ENCODE results near the gene RAB3B.
"Not testable (repeated sequence)": the region's sequence is repeated elsewhere in the genome, so short reads cannot be mapped to it uniquely, and the experiment has no call there.

Gene RAB3B, protein sequence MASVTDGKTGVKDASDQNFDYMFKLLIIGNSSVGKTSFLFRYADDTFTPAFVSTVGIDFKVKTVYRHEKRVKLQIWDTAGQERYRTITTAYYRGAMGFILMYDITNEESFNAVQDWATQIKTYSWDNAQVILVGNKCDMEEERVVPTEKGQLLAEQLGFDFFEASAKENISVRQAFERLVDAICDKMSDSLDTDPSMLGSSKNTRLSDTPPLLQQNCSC

DNA sequence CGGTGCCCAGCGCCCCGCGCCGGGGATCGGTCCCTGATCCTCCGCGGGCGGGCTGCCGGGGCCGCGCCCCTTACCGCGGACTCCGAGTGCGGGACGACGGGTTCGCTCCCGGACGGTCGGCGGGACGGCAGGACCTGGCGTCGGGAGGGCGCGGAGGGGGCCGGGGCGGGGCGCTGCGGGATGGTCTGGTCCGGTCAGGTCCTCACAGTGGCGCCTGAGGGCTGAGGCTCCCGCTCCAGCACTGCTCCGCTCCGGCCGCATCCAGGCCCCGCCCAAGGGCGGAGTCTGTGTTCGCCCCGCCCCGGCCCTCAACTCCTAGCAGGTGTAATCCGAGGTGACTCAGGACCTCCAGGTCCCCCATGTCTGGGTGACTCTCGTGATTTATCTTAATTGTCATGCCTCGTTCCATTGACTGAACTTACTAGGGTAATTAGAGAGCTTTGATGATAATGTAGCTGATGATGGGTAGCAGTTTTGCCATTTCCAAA, at the start of gene RAB3B:
RAB3B (minus strand) TSS at position 223 of the 488 bp plus-strand sequence. CDS start 13,583 bp downstream, outside the sequence.
- peak; percentile 75 for DNase-seq (ENCODE audit: low read depth)

DNA sequence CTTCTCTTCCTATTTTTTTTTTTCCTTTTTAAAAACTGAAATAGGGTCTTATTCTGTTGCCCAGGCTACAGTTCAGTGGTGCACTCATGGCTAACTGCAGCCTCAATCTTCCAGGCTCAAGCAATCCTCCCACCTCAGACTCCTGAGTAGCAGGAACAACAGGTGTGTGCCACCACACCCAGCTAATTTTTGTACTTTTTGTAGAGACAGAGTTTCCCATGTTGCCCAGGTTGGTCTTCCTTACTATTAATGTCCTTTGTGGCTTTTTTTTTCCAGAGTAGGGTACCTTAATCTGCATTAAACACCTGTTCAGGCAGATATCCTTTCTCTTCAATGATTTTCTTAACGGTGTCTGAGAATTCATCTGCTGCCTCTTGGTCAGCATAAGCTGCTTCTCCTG, 47.4 kb upstream of the RAB3B start:
- no peak for DNase-seq (ENCODE audit: low read depth)

DNA sequence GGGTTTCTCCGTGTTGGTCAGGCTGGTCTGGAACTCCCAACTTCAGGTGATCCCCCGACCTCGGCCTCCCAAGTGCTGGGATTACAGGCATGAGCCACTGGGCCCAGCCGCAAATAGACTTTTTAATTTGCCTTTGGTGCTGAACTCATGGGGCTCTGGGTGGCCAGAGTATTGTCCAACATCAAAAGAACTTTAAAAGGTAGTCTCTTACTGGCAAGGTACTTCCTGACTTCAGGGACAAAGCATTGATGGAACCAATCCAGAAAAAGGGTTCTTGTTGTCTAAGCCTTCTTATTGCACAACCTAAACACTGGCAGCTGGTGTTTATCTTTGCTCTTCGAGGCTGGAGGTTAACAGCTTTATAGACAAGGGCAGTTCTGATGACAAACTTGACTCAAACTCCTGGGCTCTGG, 46.9 kb upstream of the RAB3B start:
- DNase-seq (ENCODE audit: low read depth) = no peak

GRCh38 chr1:52034050-52034384, 43.5 kb upstream of the RAB3B start:
- DNase-seq (ENCODE audit: low read depth) = no peak

DNA sequence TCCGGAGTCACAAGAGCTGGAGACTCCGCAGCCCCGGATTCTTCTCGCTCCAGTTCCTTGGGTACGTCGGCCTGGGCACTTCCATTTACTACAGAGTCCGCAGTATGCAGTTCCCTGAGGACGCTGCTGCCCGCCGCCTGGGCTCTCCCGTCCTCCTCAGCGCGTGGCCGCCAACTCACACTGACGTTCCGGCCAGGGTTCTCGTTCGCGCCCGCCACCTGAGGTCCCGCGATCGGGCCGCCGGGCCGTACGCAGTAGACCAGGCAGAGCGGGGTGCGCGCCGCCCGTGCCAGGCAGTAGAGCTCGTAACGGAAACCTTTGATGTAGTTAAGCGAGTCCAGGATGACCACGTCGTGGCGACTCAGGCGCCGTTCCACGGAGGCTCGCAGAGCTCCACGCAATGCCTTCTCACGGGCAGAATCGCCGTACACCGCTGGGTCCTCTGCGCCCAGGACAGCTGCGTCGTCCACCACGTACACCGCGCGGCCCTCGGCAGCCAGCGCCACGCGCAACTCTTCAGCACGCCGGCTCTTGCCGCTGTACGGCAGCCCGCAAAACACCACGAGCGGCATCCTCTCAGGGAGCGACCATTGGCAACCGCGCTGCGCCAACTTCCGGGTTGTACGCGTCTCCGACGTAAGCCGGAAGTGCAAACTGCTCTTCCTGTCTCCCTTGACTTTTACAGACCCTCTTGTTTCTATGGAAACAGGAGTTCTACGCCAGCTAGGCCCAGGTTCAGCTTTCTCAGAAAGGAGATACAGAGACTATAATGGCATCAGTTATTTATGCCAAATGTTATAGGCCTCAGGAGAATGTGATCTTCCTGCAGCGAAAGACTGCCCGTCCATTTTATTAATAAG, 42.9 kb upstream of the RAB3B start, which contains the start of gene KTI12:
KTI12 (minus strand) TSS at position 621 of the 860 bp plus-strand sequence; CDS start at position 572, 49 bp downstream.
- peak; percentile 74 for DNase-seq (ENCODE audit: low read depth)

DNA sequence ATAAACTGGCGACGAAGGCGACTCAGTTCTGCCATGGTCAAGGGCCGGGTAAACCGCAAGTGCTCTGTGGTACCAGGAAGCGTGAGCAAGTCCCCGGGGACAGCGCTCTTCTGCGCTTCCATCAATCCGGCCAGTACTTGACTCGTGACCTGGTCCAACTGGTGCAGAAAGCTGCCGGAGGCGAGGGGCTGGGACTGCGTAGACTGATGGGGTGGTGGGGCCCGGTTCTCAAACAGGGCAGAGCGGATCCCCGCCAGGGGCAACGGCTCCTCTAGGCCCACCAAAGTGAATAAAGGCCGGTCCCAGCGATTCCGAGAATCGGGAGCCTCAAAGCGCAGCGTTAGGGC, 42.3 kb upstream of the RAB3B start:
- DNase-seq (ENCODE audit: low read depth) = no peak

DNA sequence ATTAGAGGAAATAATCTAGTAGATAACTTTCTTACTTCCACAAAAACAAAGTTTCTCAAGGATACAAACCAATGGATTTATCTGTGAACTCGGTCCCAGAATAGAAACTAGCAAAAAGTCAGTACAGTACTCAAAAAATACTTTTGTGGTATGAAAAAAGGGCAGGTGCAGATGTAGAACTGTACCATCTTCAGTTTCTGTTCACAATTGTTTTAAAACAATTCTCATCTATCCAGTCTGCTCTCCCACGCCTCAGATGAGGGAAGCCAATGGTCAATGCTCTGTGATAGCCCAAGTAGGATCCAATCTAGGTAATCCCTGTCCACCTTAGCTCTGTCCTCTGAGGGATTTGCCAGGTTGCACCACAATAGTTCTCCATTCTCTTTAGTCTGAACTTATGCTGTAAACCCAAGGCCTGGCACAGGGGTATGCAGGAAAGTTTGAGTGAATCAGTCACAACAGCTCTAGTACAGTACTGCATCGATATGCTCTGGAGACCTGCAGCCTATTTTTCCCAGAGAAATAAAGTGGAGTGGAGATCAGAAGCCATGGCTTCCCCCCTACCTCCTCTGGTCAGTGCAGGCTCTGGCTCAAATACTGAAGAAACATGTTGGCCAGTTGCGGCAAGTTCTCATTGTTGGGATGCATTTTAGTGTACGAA, 41.8 kb upstream of the RAB3B start:
- DNase-seq (ENCODE audit: low read depth) = no peak

- DNase-seq (ENCODE audit: low read depth) = not testable (repeated sequence)
These were observed 38.3 kb upstream of the RAB3B start for GRCh38 chr1:52028839-52029238.

GRCh38 chr1:52028328-52028727, 37.8 kb upstream of the RAB3B start:
- DNase-seq (ENCODE audit: low read depth) = no peak

GRCh38 chr1:52026278-52026677, 35.8 kb upstream of the RAB3B start:
- DNase-seq (ENCODE audit: low read depth) = no peak

DNA sequence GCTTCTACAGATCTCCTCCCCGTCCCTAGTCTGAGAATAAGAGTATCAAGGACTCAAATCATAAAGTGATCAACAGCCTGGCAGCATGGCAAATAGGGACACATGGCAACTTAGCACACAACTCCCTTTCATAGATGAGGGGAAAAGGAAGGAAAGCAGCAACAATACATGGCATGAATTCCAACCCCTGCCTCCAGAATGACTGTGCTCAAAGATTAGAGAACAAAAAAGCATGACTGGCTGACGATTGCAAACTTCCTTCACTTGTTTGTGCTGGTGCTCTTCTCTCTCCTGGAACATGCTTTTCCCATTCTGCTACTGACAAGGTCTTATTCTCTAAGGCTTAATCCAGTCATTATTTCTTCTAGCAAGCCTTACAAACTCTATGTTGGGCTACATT, 31.6 kb upstream of the RAB3B start:
- DNase-seq (ENCODE audit: low read depth) = no peak

- no peak for DNase-seq (ENCODE audit: low read depth)
These were observed 17.7 kb upstream of the RAB3B start for GRCh38 chr1:52008071-52008809.

DNA sequence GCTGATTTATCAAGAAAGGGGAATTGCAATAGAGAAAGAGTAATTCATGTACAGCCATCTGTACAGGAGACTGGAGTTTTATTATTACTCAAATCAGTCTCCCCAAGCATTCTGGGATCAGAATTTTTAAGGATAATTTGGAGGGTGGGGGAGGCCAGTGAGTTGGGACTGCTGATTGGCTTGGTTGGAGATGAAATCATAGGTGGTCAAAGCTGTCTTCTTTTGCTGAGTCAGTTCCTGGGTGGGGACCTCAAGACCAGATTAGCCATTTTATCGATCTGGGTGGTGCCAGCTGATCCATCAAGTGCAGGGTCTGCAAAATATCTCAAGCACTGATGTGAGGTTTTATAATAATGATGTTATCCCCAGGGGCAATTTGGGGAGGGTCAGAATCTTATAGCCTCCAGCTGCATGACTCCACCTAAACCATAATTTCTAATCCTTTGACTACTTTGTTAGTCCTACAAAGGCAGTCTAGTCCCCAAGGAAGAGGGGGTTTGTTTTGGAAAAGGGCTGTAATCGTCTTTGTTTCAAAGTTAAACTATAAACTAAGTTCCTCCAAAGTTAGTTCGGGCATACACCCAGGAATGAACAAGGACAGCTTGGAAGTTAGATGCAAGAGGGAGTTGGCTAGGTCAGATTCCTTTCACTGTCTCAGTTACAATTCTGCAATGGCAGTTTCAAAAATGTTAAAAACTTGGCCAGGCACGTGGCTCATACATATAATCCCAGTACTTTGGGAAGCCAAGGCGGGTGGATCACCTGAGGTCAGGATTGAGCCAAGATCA, 16.9 kb upstream of the RAB3B start:
- no peak for DNase-seq (ENCODE audit: low read depth)

DNA sequence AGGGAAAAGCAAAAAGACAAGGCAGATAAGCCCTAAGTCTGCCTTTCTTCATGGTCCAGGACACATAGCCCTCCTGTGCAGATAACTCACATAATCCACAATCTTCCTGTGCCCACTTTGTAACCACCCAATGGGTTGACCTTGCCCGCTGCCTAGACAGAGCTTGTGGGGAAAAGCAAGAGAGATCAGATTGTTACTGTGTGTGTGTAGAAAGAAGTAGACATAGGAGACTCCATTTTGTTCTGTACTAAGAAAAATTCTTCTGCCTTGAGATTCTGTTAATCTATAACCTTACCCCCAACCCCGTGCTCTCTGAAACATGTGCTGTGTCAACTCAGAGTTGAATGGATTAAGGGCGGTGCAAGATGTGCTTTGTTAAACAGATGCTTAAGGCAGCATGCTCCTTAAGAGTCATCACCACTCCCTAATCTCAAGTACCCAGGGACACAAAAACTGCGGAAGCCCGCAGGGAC, 15.6 kb upstream of the RAB3B start:
- not testable (repeated sequence) for DNase-seq (ENCODE audit: low read depth)

- not testable (repeated sequence) for DNase-seq (ENCODE audit: low read depth)
These were observed 15.0 kb upstream of the RAB3B start for GRCh38 chr1:52005548-52005947.

DNA sequence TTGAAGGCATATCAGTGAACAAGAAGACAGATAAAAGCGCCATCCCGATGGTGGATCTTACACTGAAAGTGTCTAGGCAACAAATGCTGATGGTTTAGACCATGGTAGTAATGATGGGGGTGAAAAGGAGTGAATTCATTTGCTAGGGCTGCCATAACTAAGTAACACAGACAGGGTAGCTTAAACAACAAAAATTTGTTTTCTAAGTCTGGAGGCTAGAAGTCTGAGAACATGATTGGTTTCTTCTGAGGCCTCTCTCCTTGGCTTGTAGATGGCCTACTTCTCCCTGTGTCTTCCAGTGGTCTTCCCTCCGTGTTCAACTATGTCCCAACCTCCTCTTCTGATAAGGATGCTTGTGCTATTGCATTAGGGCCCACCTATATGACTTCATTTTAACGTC, 13.4 kb upstream of the RAB3B start:
- DNase-seq (ENCODE audit: low read depth) = no peak

DNA sequence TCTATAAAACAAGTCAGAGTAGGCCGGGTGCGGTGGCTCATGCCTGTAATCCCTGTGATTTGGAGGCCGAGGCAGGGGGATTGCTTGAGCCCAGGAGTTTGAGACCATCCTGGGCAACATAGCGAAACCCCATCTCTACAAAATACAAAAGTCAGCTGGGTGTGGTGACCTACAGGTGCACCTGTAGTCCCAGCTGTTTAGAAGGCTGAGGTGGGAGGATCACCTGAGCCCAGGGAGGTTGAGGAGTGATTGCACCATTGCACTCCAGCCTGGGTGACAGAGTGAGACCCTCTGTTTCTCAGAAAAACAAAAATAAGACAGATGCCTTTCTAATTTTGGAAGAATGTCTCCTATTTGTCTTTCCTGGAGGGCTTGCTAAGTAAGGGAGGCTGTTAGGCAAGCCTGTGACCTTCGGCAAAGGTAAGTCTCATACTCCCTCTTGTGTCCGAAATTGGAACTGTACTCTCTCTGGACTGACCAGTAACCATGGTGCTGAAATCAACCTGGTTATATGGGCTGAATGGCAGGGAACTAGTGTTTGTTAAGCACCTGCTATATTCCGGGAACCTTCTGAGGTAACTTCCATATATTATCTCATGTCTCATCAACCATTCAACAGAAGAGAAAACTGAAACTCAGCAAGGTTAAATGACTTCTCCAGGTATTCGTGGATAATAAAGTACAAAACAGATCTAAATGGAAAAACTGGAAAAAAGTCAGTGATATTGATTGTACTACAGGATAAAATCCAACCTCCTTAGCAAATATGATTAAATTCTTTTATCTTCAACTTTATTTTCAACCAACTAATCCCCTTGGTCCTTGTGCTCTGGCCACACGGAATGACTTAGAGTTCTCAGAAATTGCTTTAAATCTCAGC, 11.8 kb upstream of the RAB3B start:
- DNase-seq (ENCODE audit: low read depth) = no peak

- no peak for DNase-seq (ENCODE audit: low read depth)
These were observed 8.2 kb upstream of the RAB3B start for GRCh38 chr1:51998701-51999100.

- DNase-seq (ENCODE audit: low read depth) = no peak
These were observed 7.5 kb upstream of the RAB3B start for GRCh38 chr1:51997974-51998382.

Measured in stimulated activated CD8-positive, alpha-beta memory T cell treated with anti-CD3 and anti-CD28 coated beads, Interleukin-4, amount 100 ng/mL, for 24 hours (primary cell).